Fibroblast of lung (primary cell): Measurements from ENCODE around the gene KAT2A.

Source experiments
- CTCF ChIP-seq, 2 donors: IDR thresholded peaks in 1 of 2; conservative IDR thresholded peaks in 1 of 2; 1 replicate in 1 of 2; 2 replicates in 1 of 2; pipeline ENCODE4 v1.5.1; 2011 to 2012; ENCODE audit warnings: low read length in 2 of 2, control low read depth in 1 of 2, inconsistent platforms in 1 of 2, low read depth in 1 of 2, mild to moderate bottlenecking in 1 of 2
- EZH2 ChIP-seq: IDR thresholded peaks from 2 replicates; pipeline ENCODE4 v1.5.1; 2012; ENCODE audit warnings: low read length, control low read depth, mild to moderate bottlenecking; ENCODE audit errors: missing control alignments

- TF ChIP-seq CTCF (conservative IDR thresholded peaks at IDR 0.05 in 1 of 2, IDR thresholded peaks at IDR 0.05 in 1 of 2; ENCODE audit: low read depth in 1 of 2, low read length in 2 of 2) (no peak), EZH2 (no peak)
Observed at GRCh38 chr17:42124256-42124655, 3.1 kb upstream of the KAT2A start.
